ENCODE results near the gene TIGIT. TPM values are rescaled to one million over a fixed set of nuclear protein-coding genes. Genes with fewer than 3 reads are reported as not detected.

The TIGIT gene
- polyA plus RNA-seq, 1 donor from 2014 or later, result 1.1 TPM

DNA sequence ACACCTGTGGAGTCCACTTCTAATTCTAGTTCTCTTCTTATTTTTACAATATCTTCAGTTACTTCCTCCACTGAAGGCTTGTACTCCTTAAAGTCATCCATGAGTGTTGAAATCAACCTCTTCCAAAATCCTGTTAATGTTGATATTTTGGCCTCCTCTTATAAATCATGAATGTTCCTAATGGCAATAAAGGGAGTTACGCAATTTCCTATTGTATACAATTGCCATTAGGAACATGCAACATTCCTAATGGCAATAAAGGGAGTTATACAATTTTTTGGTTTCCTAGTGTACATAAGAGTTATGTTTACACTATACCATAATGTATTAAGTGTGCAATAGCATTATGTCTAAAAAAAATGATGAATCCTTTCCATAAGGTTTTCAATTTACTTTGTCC, 9.2 kb upstream of the TIGIT start:
- H4K20me1 ChIP-seq (ENCODE audit: insufficient read depth), result no peaks in the 10 kb centered on the region
- H3K4me2 ChIP-seq (ENCODE audit: low read length), result no peak overlapping the region
- no peak for TF ChIP-seq POLR2AphosphoS5 (IDR thresholded peaks at IDR 0.05)
- no peak for TF ChIP-seq EP300 (conservative IDR thresholded peaks at IDR 0.05; ENCODE audit: poor library complexity, severe bottlenecking)
- no peak for TF ChIP-seq TAF1 (IDR thresholded peaks at IDR 0.05; ENCODE audit: low read depth)
- TF ChIP-seq RAD21 (conservative IDR thresholded peaks at IDR 0.05), result no peak
- no peak for TF ChIP-seq CTCF (IDR thresholded peaks at IDR 0.05; ENCODE audit: poor library complexity, severe bottlenecking)
- no peak for TF ChIP-seq EZH2 (IDR thresholded peaks at IDR 0.05; ENCODE audit: borderline replicate concordance, insufficient read depth, low read length, poor library complexity, severe bottlenecking)
- TF ChIP-seq SMC3 (conservative IDR thresholded peaks at IDR 0.05; ENCODE audit: poor library complexity), result no peak
- TF ChIP-seq MXI1 (conservative IDR thresholded peaks at IDR 0.05; ENCODE audit: poor library complexity, severe bottlenecking), result no peak
- TF ChIP-seq, protein P1, sequence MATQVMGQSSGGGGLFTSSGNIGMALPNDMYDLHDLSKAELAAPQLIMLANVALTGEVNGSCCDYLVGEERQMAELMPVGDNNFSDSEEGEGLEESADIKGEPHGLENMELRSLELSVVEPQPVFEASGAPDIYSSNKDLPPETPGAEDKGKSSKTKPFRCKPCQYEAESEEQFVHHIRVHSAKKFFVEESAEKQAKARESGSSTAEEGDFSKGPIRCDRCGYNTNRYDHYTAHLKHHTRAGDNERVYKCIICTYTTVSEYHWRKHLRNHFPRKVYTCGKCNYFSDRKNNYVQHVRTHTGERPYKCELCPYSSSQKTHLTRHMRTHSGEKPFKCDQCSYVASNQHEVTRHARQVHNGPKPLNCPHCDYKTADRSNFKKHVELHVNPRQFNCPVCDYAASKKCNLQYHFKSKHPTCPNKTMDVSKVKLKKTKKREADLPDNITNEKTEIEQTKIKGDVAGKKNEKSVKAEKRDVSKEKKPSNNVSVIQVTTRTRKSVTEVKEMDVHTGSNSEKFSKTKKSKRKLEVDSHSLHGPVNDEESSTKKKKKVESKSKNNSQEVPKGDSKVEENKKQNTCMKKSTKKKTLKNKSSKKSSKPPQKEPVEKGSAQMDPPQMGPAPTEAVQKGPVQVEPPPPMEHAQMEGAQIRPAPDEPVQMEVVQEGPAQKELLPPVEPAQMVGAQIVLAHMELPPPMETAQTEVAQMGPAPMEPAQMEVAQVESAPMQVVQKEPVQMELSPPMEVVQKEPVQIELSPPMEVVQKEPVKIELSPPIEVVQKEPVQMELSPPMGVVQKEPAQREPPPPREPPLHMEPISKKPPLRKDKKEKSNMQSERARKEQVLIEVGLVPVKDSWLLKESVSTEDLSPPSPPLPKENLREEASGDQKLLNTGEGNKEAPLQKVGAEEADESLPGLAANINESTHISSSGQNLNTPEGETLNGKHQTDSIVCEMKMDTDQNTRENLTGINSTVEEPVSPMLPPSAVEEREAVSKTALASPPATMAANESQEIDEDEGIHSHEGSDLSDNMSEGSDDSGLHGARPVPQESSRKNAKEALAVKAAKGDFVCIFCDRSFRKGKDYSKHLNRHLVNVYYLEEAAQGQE (IDR thresholded peaks at IDR 0.05; ENCODE audit: borderline replicate concordance), result no peak
- no peaks in the 10 kb centered on the region for H3K79me2 ChIP-seq (replicated peaks; ENCODE audit: insufficient read depth, low read length)
- H3K9ac ChIP-seq (ENCODE audit: low read length), result no peak overlapping the region
- H3K9me3 ChIP-seq (ENCODE audit: low read length), result no peaks in the 10 kb centered on the region
- H3F3A ChIP-seq (ENCODE audit: insufficient read depth, low read length, poor library complexity, severe bottlenecking), result no peaks in the 10 kb centered on the region
- H2AFZ ChIP-seq (ENCODE audit: low read depth, low read length), result no peak overlapping the region
- no peaks in the 10 kb centered on the region for H3K27me3 ChIP-seq (ENCODE audit: insufficient read depth, low read depth, low read length)
- H3K4me3 ChIP-seq (ENCODE audit: low read length), result no peak overlapping the region
- H3K27ac ChIP-seq (ENCODE audit: low read length), result no peak overlapping the region
- H3K9me2 ChIP-seq (ENCODE audit: insufficient read depth, low read length), result no peaks in the 10 kb centered on the region
- no peaks in the 10 kb centered on the region for H3K36me3 ChIP-seq (ENCODE audit: insufficient read depth, low read length)

DNA sequence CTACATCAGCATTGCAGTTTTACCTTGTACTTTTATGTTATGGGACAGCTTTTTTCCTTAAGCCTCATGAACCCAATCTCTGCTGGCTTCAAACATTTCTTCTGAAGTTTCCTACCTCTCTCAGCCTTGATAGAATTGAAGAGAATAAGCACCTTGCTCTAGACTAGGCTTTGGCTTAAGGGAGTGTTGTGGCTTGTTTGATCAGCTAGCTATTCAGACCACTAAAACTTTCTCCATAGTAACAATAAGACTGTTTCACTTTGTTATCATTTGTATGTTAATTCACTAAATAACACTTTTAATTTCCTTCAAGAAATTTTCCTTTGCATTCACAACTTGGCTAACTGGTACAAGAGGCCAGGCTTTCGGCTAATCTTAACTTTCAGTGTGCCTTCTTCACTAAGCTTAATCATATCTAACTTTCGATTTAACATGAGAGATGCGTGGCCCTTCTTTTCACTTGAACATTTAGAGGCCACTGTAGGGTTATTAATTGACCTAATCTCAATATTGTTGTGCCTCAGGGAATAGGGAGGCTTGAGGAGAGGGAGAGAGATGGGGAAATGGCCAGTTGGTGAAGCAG, 8.1 kb upstream of the TIGIT start:
- no peak for TF ChIP-seq TAF1 (IDR thresholded peaks at IDR 0.05; ENCODE audit: low read depth)
- Histone ChIP-seq H3K4me2 (ENCODE audit: low read length) (no peak overlapping the region), H3K79me2 (replicated peaks; ENCODE audit: insufficient read depth, low read length) (no peaks in the 10 kb centered on the region), H4K20me1 (ENCODE audit: insufficient read depth) (no peaks in the 10 kb centered on the region), H3K9me3 (ENCODE audit: low read length) (no peaks in the 10 kb centered on the region), H3K9ac (ENCODE audit: low read length) (no peak overlapping the region), H2AFZ (ENCODE audit: low read depth, low read length) (no peak overlapping the region), H3K9me2 (ENCODE audit: insufficient read depth, low read length) (no peaks in the 10 kb centered on the region), H3K27ac (ENCODE audit: low read length) (no peak overlapping the region), H3K36me3 (ENCODE audit: insufficient read depth, low read length) (no peaks in the 10 kb centered on the region), H3K27me3 (ENCODE audit: insufficient read depth, low read depth, low read length) (no peaks in the 10 kb centered on the region), H3F3A (ENCODE audit: insufficient read depth, low read length, poor library complexity, severe bottlenecking) (no peaks in the 10 kb centered on the region), H3K4me3 (ENCODE audit: low read length) (no peak overlapping the region)

GRCh38 chr3:114286266-114286665, 7.6 kb upstream of the TIGIT start:
- Histone ChIP-seq H3K4me3 (ENCODE audit: low read length) (no peak overlapping the region), H3K9me2 (ENCODE audit: insufficient read depth, low read length) (no peaks in the 10 kb centered on the region), H3K79me2 (replicated peaks; ENCODE audit: insufficient read depth, low read length) (no peaks in the 10 kb centered on the region), H3K36me3 (ENCODE audit: insufficient read depth, low read length) (no peaks in the 10 kb centered on the region), H2AFZ (ENCODE audit: low read depth, low read length) (no peak overlapping the region), H3K9ac (ENCODE audit: low read length) (no peak overlapping the region), H3K27ac (ENCODE audit: low read length) (no peak overlapping the region), H3K4me2 (ENCODE audit: low read length) (no peak overlapping the region), H3K9me3 (ENCODE audit: low read length) (no peaks in the 10 kb centered on the region), H3K27me3 (ENCODE audit: insufficient read depth, low read depth, low read length) (no peaks in the 10 kb centered on the region), H4K20me1 (ENCODE audit: insufficient read depth) (no peaks in the 10 kb centered on the region), H3F3A (ENCODE audit: insufficient read depth, low read length, poor library complexity, severe bottlenecking) (no peaks in the 10 kb centered on the region)
- TF ChIP-seq, protein P1 (IDR thresholded peaks at IDR 0.05; ENCODE audit: borderline replicate concordance), result no peak
- TF ChIP-seq SMC3 (conservative IDR thresholded peaks at IDR 0.05; ENCODE audit: poor library complexity) (no peak), POLR2AphosphoS5 (IDR thresholded peaks at IDR 0.05) (no peak), MXI1 (conservative IDR thresholded peaks at IDR 0.05; ENCODE audit: poor library complexity, severe bottlenecking) (no peak), TAF1 (IDR thresholded peaks at IDR 0.05; ENCODE audit: low read depth) (no peak)

Data from neural cell (in vitro differentiated cells).